GM13977 (cell line): ENCODE results near the gene INSIG1.

Experiments
- DNase-seq: peaks from one replicate; pipeline ENCODE4 v3.0.0; 2012; ENCODE audit warnings: low spot score
- in situ Hi-C: fragments of 300-500 bp; cut with MboI; formaldehyde crosslinking; loops from one replicate; pipeline ENCODE4 v1.12.0; 2022; ENCODE audit warnings: low sequenced_read_pairs, low pct_unique_long_range_greater_than_20kb, mixed read lengths, inconsistent platforms; ENCODE audit not compliant: unreplicated experiment
- TF ChIP-seq, protein P1 (sequence below): IDR thresholded peaks from 2 replicates; pipeline ENCODE4 v1.5.1; 2012; ENCODE audit warnings: mild to moderate bottlenecking, control low read depth; ENCODE audit not compliant: insufficient read depth; ENCODE audit errors: extremely low read depth, missing control alignments

Gene INSIG1

DNA sequence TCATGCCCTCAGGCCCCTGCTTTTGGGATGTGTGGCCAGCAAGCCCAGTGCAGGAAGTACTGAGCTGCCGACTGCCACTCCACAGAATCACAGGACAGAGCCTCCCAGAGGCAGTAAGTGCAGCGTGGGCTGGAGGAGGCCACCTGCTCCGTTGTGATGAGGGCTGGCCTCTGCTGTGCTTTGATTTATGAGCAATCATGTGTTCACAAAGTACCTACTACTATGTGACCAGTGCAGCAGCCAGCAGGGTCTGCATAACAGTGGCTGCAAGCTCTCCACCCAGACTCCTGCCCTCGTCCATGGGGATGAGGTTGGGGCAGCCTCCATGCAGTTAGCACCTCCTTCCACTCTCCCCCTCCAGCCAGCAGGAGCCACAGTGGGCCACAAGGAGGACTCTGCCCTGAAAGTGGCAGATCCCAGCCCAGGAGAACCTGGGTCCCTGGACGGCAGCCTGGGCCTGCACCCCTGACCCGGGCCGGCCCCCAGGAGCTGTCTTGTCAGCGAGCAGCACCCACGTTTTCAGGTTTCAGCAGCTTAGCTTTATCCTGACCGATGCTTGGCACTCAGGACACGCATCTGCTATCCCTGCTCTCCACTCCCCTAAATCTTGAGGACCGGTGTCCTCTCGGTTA lies 37.7 kb upstream of the INSIG1 start:
- in situ Hi-C loops: no loop called here
- TF ChIP-seq, protein P1, sequence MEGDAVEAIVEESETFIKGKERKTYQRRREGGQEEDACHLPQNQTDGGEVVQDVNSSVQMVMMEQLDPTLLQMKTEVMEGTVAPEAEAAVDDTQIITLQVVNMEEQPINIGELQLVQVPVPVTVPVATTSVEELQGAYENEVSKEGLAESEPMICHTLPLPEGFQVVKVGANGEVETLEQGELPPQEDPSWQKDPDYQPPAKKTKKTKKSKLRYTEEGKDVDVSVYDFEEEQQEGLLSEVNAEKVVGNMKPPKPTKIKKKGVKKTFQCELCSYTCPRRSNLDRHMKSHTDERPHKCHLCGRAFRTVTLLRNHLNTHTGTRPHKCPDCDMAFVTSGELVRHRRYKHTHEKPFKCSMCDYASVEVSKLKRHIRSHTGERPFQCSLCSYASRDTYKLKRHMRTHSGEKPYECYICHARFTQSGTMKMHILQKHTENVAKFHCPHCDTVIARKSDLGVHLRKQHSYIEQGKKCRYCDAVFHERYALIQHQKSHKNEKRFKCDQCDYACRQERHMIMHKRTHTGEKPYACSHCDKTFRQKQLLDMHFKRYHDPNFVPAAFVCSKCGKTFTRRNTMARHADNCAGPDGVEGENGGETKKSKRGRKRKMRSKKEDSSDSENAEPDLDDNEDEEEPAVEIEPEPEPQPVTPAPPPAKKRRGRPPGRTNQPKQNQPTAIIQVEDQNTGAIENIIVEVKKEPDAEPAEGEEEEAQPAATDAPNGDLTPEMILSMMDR: no peak
- DNase-seq: no peak

DNA sequence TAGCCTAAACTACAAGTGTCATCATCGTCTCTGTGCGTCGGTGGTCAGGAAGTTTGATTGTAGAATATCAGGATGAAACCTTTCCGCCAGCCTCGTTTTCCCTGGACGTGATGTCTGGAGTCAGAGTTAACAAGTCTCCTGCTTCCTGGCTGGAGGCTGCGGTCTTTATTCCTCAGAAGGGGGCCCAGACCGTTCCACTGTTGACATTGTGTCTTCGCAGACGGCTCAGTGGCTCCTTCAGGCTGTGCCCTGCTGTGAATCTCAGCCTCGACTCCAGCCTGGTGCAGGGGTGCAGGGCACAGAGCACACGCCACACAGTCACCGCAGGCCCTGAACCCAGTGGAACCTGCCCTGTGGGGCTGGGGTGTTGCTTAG lies 37.2 kb upstream of the INSIG1 start:
- TF ChIP-seq, protein P1: no peak
- in situ Hi-C loops: no loop called here
- no peak for DNase-seq

DNA sequence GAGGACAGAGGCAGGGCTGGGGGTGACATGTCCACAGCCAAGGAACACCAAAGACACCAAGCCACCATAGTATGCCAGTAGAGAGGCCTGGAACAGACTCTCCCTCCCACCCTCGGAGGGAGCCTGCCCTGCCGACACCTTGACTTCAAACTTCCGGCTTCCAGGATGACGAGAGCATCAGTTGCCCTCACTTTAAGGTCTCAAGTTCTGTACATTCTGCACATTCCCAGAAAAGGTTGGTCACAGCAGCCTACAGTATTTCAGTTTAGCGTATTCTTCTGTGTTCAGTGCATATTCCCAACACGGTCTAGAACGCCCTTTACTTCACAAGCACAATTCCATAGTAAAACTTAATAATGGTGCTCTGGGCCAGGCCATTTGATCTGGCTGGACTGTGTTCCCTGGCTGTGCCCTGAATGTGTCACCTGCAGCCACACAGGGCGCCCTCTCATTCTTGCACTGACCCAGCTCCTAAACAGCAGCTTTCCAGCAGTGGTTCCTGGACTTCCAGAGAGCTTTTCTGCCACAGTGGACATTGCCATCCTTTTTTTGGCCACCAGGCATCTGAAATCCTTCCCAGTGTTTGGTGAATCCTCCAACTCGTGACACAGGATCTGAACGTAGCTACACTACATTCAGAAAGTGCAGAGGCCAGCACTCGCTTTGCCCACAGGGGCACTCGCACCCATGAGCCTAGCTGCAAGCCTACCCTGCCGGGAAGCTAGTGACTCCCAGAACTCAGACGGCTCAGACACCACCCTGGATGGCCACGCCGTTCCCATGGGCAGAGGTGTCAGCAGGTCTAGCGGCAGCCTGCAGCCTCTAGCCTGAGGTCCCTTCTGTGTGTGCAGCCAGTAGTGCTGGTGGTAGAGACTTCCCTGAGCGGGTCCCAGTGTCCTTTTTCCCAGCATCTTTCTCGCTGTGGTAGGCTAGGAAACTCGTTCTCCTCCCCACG lies 36.4 kb upstream of the INSIG1 start:
- in situ Hi-C loops: no loop called here
- TF ChIP-seq, protein P1: no peak
- DNase-seq: no peak

DNA sequence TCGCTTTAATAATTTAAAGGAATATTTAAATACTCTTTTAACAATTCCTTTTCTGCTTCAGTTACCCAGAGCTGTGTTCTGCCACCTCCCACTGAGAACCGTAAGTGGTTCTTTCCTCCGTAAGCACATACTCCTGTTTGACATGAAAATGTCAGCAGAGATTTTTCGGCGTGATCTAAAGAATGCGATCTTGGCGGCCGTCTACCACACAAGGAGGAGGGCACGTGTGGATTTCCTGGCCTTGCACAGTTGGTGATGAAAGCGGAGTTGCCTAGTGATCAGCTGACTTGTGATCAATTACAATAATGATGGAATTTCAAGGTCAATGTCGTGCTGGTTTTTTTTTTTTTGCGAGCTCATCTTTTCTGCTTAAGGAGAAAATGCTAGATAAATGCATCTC lies 35.6 kb upstream of the INSIG1 start:
- TF ChIP-seq, protein P1: no peak
- no peak for DNase-seq
- in situ Hi-C loops: no loop called here

DNA sequence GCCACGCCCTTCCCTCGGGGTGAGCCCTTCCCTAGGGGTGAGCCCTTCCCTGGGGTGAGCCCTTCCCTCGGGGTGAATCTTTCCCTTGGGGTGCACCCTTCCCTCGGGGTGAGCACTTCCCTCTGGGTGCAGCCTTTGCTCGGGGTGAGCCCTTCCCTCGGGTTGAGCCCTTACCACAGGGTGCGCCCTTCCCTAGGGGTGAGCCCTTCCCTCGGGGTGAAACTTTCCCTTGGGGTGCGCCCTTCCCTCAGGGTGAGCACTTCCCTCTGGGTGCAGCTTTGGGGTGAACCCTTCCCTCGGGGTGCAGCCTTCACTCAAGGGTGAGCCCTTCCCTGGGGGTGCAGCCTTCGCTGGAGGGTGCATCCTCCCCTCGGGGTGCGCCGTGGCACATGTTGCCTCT lies 34.6 kb upstream of the INSIG1 start:
- in situ Hi-C loops: no loop called here
- TF ChIP-seq, protein P1: no peak
- no peak for DNase-seq

DNA sequence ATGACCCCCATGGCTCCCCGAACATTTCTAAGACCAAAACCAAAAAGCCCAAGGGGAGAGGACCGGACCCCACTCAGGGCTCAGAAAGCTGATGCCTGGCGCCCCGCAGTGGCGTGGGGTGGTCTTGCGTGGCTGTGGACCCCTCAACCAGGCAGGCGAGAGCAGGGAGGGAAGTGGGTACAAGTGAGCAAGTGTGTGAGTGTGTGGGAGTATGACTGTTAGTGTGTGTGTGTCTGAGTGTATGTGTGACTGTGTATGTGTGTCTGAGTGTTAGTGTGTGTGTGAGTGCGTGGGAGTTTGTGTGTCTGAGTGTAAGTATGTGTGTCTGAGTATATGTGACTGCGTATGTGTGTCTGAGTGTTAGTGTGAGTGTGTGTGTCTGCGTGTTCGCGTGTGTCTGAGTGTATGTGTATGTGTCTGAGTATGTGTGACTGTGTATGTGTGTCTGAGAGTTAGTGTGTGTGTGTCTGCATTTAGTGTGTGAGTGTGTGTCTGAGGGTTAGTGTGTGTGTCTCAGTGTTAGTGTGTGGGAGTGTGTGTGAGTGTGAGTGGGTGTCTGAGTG lies 34.0 kb upstream of the INSIG1 start:
- no peak for DNase-seq
- TF ChIP-seq, protein P1: peak; percentile 30
- in situ Hi-C loops: no loop called here
